ENCODE results near the gene FAM118B.

The FAM118B gene

DNA sequence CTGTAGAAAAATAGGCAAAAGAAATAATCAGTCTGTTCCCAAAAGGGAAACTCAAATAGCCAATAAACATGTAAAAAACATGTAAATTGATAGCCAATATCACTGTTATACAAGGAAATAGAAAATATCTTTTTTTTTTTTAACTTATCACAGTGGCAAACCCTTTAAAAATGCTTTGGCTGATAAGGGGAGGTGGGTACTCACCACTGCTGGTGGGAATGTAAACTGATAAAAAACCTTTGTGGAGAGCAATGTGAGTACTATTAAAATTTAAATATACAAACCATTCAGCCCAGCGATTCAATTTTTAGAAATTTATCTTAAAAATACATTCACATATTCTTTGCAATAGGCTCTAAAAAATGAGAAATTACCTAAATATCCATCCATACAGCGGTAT, 3.7 kb upstream of the FAM118B start:
- Histone ChIP-seq H3K4me3 (ENCODE audit: low read length) (no peak overlapping the region), H3K36me3 (ENCODE audit: control insufficient read depth, insufficient read depth, low read length, severe bottlenecking) (peaks cover 56% of the 10 kb centered on the region), H3K9ac (ENCODE audit: low read length) (no peak overlapping the region), H3K9me3 (ENCODE audit: control insufficient read depth, low read length) (no peaks in the 10 kb centered on the region), H3K27me3 (replicated peaks; ENCODE audit: control insufficient read depth, insufficient read depth, low read length) (no peaks in the 10 kb centered on the region), H3K4me1 (ENCODE audit: control insufficient read depth, insufficient read depth, low read length) (peaks cover 14% of the 10 kb centered on the region)
- no peak for DNase-seq (ENCODE audit: low read depth)

DNA sequence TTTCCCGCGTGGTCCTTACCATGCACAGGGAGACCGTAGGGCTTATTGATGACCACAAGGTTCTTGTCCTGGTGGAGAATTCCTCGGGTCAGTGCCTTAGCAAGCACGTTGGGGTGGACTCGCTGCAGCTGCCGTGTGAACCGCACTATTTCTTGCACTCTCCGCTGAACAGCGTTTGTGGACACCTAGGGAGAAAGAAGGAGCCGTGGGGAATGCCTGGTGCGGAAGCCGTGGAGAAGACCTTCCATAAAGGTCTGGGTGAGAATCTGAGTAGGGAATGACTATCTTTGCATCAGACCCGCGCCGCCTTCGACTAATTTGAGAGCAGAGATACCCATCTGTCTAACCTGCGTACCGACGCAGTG, 729 bp upstream of the FAM118B start:
- peaks cover 29% of the 10 kb centered on the region for H3K4me1 ChIP-seq (ENCODE audit: control insufficient read depth, insufficient read depth, low read length)
- no peaks in the 10 kb centered on the region for H3K27me3 ChIP-seq (replicated peaks; ENCODE audit: control insufficient read depth, insufficient read depth, low read length)
- peak overlapping the region; percentile 93 for H3K9ac ChIP-seq (ENCODE audit: low read length)
- no peaks in the 10 kb centered on the region for H3K9me3 ChIP-seq (ENCODE audit: control insufficient read depth, low read length)
- DNase-seq (ENCODE audit: low read depth), result no peak
- peak overlapping the region; percentile 98 for H3K4me3 ChIP-seq (ENCODE audit: low read length)
- H3K36me3 ChIP-seq (ENCODE audit: control insufficient read depth, insufficient read depth, low read length, severe bottlenecking), result peaks cover 27% of the 10 kb centered on the region

GRCh38 chr11:126212089-126212660, 593 bp downstream of the FAM118B start:
- H3K9me3 ChIP-seq (ENCODE audit: control insufficient read depth, low read length), result no peaks in the 10 kb centered on the region
- H3K27me3 ChIP-seq (replicated peaks; ENCODE audit: control insufficient read depth, insufficient read depth, low read length), result no peaks in the 10 kb centered on the region
- H3K4me3 ChIP-seq (ENCODE audit: low read length), result peak overlapping the region; percentile 98
- peak; percentile 42 for DNase-seq (ENCODE audit: low read depth)
- H3K4me1 ChIP-seq (ENCODE audit: control insufficient read depth, insufficient read depth, low read length), result peaks cover 29% of the 10 kb centered on the region
- H3K9ac ChIP-seq (ENCODE audit: low read length), result peak overlapping the region; percentile 93
- H3K36me3 ChIP-seq (ENCODE audit: control insufficient read depth, insufficient read depth, low read length, severe bottlenecking), result peaks cover 18% of the 10 kb centered on the region

DNA sequence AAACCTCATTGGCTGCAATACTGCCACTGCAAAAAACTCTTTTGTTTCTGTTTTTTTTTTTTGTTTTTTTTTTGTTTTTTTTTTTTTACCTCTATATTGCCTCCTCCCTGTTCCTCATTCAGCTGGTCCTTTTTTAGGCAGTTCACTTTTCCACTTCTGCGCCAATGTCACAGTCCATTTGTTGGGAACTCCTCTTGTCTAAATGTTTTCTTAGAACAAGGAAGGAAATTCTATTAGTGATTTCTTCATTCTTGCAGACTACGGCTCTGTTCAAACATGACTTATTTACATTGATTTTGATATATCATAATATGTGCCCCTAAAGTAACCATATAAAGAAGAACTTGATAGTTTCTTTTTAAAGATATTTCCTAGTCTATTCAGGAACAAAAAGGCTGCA, 2.9 kb downstream of the FAM118B start:
- Histone ChIP-seq H3K9me3 (ENCODE audit: control insufficient read depth, low read length) (no peaks in the 10 kb centered on the region), H3K4me3 (ENCODE audit: low read length) (no peak overlapping the region), H3K9ac (ENCODE audit: low read length) (no peak overlapping the region), H3K36me3 (ENCODE audit: control insufficient read depth, insufficient read depth, low read length, severe bottlenecking) (peaks cover 1% of the 10 kb centered on the region), H3K27me3 (replicated peaks; ENCODE audit: control insufficient read depth, insufficient read depth, low read length) (no peaks in the 10 kb centered on the region), H3K4me1 (ENCODE audit: control insufficient read depth, insufficient read depth, low read length) (peaks cover 29% of the 10 kb centered on the region)
- peak; percentile 3 for DNase-seq (ENCODE audit: low read depth)

GRCh38 chr11:126214841-126215240, 3.3 kb downstream of the FAM118B start:
- Histone ChIP-seq H3K9ac (ENCODE audit: low read length) (no peak overlapping the region), H3K4me3 (ENCODE audit: low read length) (no peak overlapping the region), H3K27me3 (replicated peaks; ENCODE audit: control insufficient read depth, insufficient read depth, low read length) (no peaks in the 10 kb centered on the region), H3K36me3 (ENCODE audit: control insufficient read depth, insufficient read depth, low read length, severe bottlenecking) (no peaks in the 10 kb centered on the region), H3K4me1 (ENCODE audit: control insufficient read depth, insufficient read depth, low read length) (peaks cover 29% of the 10 kb centered on the region), H3K9me3 (ENCODE audit: control insufficient read depth, low read length) (no peaks in the 10 kb centered on the region)
- DNase-seq (ENCODE audit: low read depth), result no peak

DNA sequence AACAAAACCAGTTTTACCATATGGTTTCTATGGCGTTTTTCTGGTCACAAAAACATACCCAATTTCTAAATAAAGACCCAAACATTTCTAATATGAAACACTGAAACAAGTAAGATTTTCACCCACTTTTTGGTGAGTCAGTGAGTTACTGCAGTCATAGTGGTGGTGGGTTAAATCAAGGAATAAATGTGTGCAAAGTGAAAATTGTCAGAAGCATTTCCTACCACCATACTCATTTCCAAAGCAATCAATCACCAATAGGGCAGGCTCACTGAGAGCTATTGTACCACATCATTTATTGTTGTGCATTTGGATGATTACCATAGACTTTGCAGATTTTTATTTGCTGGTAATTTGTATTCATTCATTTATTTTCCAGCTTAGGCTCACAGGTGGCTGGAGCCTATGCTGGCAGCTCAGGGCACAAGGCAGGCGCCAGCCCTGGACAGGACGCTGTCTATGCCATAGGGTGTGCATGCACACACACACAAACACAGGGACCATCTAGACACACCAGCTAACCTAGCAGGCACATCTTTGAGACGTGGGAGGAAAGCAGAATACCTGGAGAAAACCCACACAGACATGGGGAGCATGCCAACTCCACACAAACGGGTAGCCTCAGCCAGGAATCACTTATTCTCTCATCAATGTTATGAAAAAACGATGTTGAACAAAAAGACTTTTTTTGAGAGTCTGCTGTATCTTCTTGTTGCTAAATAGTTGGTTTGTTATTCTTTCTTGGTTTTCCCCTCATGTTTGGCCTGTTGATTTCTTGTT, 5.1 kb downstream of the FAM118B start:
- no peaks in the 10 kb centered on the region for H3K36me3 ChIP-seq (ENCODE audit: control insufficient read depth, insufficient read depth, low read length, severe bottlenecking)
- no peak overlapping the region for H3K4me3 ChIP-seq (ENCODE audit: low read length)
- H3K9me3 ChIP-seq (ENCODE audit: control insufficient read depth, low read length), result no peaks in the 10 kb centered on the region
- no peak overlapping the region for H3K9ac ChIP-seq (ENCODE audit: low read length)
- no peak for DNase-seq (ENCODE audit: low read depth)
- H3K4me1 ChIP-seq (ENCODE audit: control insufficient read depth, insufficient read depth, low read length), result peaks cover 24% of the 10 kb centered on the region
- no peaks in the 10 kb centered on the region for H3K27me3 ChIP-seq (replicated peaks; ENCODE audit: control insufficient read depth, insufficient read depth, low read length)

DNA sequence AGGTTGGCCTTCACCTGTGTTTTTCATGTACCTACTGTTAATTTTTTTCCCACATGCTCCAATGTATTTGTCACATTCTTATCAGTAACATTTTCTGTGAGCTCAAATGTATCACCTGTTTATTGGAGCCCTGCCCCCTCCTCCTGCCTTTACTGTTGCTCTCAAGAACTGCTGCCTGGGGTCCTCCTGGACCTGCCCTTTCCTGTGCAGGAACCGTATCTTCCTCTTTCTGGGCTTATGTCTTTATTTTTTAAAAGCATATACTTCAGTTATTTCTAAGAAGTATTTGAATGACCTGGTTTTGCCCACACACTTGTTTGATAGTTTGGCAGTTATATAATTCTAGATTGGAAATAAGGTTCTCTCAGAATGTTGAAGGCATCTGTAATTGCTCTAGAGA, 5.9 kb downstream of the FAM118B start:
- Histone ChIP-seq H3K36me3 (ENCODE audit: control insufficient read depth, insufficient read depth, low read length, severe bottlenecking) (no peaks in the 10 kb centered on the region), H3K4me1 (ENCODE audit: control insufficient read depth, insufficient read depth, low read length) (peaks cover 19% of the 10 kb centered on the region), H3K9me3 (ENCODE audit: control insufficient read depth, low read length) (no peaks in the 10 kb centered on the region), H3K27me3 (replicated peaks; ENCODE audit: control insufficient read depth, insufficient read depth, low read length) (no peaks in the 10 kb centered on the region), H3K4me3 (ENCODE audit: low read length) (no peak overlapping the region), H3K9ac (ENCODE audit: low read length) (no peak overlapping the region)
- no peak for DNase-seq (ENCODE audit: low read depth)

DNA sequence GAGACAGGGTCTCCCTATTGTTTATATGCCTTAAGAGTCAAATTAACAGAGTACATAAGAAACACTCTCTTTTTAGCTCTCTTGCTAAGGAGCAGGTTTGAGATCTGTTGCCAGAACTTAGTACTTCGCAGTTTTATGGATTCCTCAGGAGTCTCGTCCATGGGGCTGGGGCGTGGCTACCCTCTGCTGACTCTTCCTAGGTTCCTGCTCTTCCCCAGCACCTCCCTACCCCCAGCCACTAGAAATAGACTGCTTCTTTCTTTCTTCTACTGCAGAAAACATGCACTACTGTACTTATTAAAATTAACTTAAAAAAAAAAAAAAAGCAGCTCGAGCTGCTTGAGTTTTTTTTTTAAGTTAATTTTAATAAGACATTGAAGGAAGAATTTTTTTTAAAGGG, 8.0 kb downstream of the FAM118B start:
- no peak overlapping the region for H3K4me3 ChIP-seq (ENCODE audit: low read length)
- DNase-seq (ENCODE audit: low read depth), result no peak
- H3K36me3 ChIP-seq (ENCODE audit: control insufficient read depth, insufficient read depth, low read length, severe bottlenecking), result no peaks in the 10 kb centered on the region

DNA sequence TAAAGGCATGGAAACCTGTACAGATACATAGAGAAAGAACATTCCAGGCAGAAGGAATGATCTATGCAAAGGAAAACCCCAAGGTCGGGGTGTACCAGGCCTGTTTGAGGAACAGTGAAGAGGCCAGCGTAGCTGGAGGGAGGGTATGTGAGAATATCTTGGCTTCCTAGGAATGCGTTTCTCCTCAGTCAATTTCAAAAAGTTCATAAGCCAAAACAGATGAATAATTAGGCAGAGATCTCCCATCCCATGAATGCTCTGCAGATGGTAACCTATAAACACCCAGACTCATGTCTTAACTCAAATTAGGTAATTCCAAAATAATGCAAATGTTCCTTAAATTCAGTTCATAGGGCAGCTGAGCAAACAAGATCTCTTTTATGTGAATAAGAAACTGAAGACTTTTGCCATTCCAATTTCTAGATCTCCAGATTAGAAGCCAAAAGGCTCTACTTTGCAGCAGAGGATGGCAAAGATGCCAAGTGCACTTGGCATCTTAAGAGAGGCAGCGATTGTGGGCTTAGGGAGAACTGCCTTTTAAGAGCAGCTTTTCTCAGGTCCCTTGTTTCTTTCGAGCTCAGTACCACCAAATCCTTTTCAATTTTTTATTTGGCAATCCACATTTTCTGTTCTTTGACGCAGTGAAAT, 13.2 kb downstream of the FAM118B start:
- no peak overlapping the region for H3K9ac ChIP-seq (ENCODE audit: low read length)
- DNase-seq (ENCODE audit: low read depth), result no peak

More for the DNA sequence above, 8.0 kb downstream of the FAM118B start:
- peaks cover 6% of the 10 kb centered on the region for H3K4me1 ChIP-seq (ENCODE audit: control insufficient read depth, insufficient read depth, low read length)
- H3K9me3 ChIP-seq (ENCODE audit: control insufficient read depth, low read length), result no peaks in the 10 kb centered on the region
- H3K27me3 ChIP-seq (replicated peaks; ENCODE audit: control insufficient read depth, insufficient read depth, low read length), result no peaks in the 10 kb centered on the region
- H3K9ac ChIP-seq (ENCODE audit: low read length), result no peak overlapping the region

GRCh38 chr11:126225295-126225665, 13.7 kb downstream of the FAM118B start:
- no peak for DNase-seq (ENCODE audit: low read depth)
- no peak overlapping the region for H3K4me3 ChIP-seq (ENCODE audit: low read length)
- H3K4me1 ChIP-seq (ENCODE audit: control insufficient read depth, insufficient read depth, low read length), result no peaks in the 10 kb centered on the region
- H3K36me3 ChIP-seq (ENCODE audit: control insufficient read depth, insufficient read depth, low read length, severe bottlenecking), result peaks cover 5% of the 10 kb centered on the region
- H3K9ac ChIP-seq (ENCODE audit: low read length), result no peak overlapping the region
- H3K27me3 ChIP-seq (replicated peaks; ENCODE audit: control insufficient read depth, insufficient read depth, low read length), result no peaks in the 10 kb centered on the region
- H3K9me3 ChIP-seq (ENCODE audit: control insufficient read depth, low read length), result no peaks in the 10 kb centered on the region

More for the DNA sequence above, 13.2 kb downstream of the FAM118B start:
- no peak overlapping the region for H3K4me3 ChIP-seq (ENCODE audit: low read length)
- no peaks in the 10 kb centered on the region for H3K9me3 ChIP-seq (ENCODE audit: control insufficient read depth, low read length)
- no peaks in the 10 kb centered on the region for H3K27me3 ChIP-seq (replicated peaks; ENCODE audit: control insufficient read depth, insufficient read depth, low read length)
- H3K36me3 ChIP-seq (ENCODE audit: control insufficient read depth, insufficient read depth, low read length, severe bottlenecking), result peaks cover 3% of the 10 kb centered on the region
- H3K4me1 ChIP-seq (ENCODE audit: control insufficient read depth, insufficient read depth, low read length), result no peaks in the 10 kb centered on the region

- peaks cover 15% of the 10 kb centered on the region for H3K36me3 ChIP-seq (ENCODE audit: control insufficient read depth, insufficient read depth, low read length, severe bottlenecking)
- no peaks in the 10 kb centered on the region for H3K9me3 ChIP-seq (ENCODE audit: control insufficient read depth, low read length)
- H3K4me3 ChIP-seq (ENCODE audit: low read length), result no peak overlapping the region
- no peak for DNase-seq (ENCODE audit: low read depth)
- H3K27me3 ChIP-seq (replicated peaks; ENCODE audit: control insufficient read depth, insufficient read depth, low read length), result no peaks in the 10 kb centered on the region
- H3K4me1 ChIP-seq (ENCODE audit: control insufficient read depth, insufficient read depth, low read length), result no peaks in the 10 kb centered on the region
- H3K9ac ChIP-seq (ENCODE audit: low read length), result no peak overlapping the region
Measured at GRCh38 chr11:126226334-126227084, 14.9 kb downstream of the FAM118B start.

Data from adipocyte (in vitro differentiated cells).